ENCODE results near the gene ANKRD40.

Gene ANKRD40

GRCh38 chr17:50707289-50708049 lies at the start of gene ANKRD40:
ANKRD40 (minus strand) TSS chr17:50707914; CDS start chr17:50707654, 260 bp downstream.
- Histone ChIP-seq H3K27ac (ENCODE audit: low read length) (peak within 1 kb of the TSS; percentile 85), H4K20me1 (ENCODE audit: insufficient read depth, low read length) (no peaks in the 10 kb centered on the region), H3F3A (ENCODE audit: insufficient read depth, low read length) (peaks cover 22% of the 10 kb centered on the region), H3K27me3 (replicated peaks; ENCODE audit: insufficient read depth, low read length) (no peaks in the 10 kb centered on the region), H2AFZ (ENCODE audit: low read length) (peak within 1 kb of the TSS; percentile 74), H3K9me3 (replicated peaks; ENCODE audit: insufficient read depth, low read length) (no peaks in the 10 kb centered on the region), H3K9ac (ENCODE audit: low read length) (peak within 1 kb of the TSS; percentile 86), H3K36me3 (replicated peaks; ENCODE audit: insufficient read depth, low read length) (0 out of 2 replicates have a peak, but pooled peaks cover 3% of the 10 kb centered on the region), H3K4me2 (ENCODE audit: low read depth, low read length) (peak within 1 kb of the TSS; percentile 84), H3K9me2 (replicated peaks; ENCODE audit: insufficient read depth, low read length) (no peaks in the 10 kb centered on the region), H3K4me3 (ENCODE audit: low read length) (peak within 1 kb of the TSS; percentile 92), H3K4me1 (ENCODE audit: low read length) (peaks cover 19% of the 10 kb centered on the region), H3K79me2 (ENCODE audit: low read length) (peaks cover 65% of the 10 kb centered on the region)
- peak; percentile 90 for DNase-seq
- no peak for TF ChIP-seq EZH2phosphoT487 (IDR thresholded peaks at IDR 0.05; ENCODE audit: low read length)
- no peak for TF ChIP-seq CTCF (IDR thresholded peaks at IDR 0.05; ENCODE audit: low read length)
- no peak for TF ChIP-seq EZH2 (optimal IDR thresholded peaks at IDR 0.05; ENCODE audit: low read depth, low read length)

GRCh38 chr17:50754521-50754920 lies 46.8 kb upstream of the ANKRD40 start:
- Histone ChIP-seq H3K36me3 (replicated peaks; ENCODE audit: insufficient read depth, low read length) (peaks cover 12% of the 10 kb centered on the region), H4K20me1 (ENCODE audit: insufficient read depth, low read length) (no peaks in the 10 kb centered on the region; the same call in 1 of the 2 replicates)

GRCh38 chr17:50749245-50749644 lies 41.5 kb upstream of the ANKRD40 start:
- Histone ChIP-seq H3K4me2 (ENCODE audit: low read depth, low read length) (no peak overlapping the region), H3K27ac (ENCODE audit: low read length) (no peak overlapping the region), H3K36me3 (replicated peaks; ENCODE audit: insufficient read depth, low read length) (peaks cover 27% of the 10 kb centered on the region), H3K4me1 (ENCODE audit: low read length) (no peaks in the 10 kb centered on the region), H3K4me3 (ENCODE audit: low read length) (no peak overlapping the region), H3F3A (ENCODE audit: insufficient read depth, low read length) (0 out of 2 replicates have a peak, but pooled peaks cover 4% of the 10 kb centered on the region), H3K9ac (ENCODE audit: low read length) (no peak overlapping the region), H3K9me3 (replicated peaks; ENCODE audit: insufficient read depth, low read length) (no peaks in the 10 kb centered on the region), H3K79me2 (ENCODE audit: low read length) (peaks cover 23% of the 10 kb centered on the region), H2AFZ (ENCODE audit: low read length) (no peak overlapping the region), H4K20me1 (ENCODE audit: insufficient read depth, low read length) (no peaks in the 10 kb centered on the region; the same call in 1 of the 2 replicates), H3K27me3 (replicated peaks; ENCODE audit: insufficient read depth, low read length) (no peaks in the 10 kb centered on the region), H3K9me2 (replicated peaks; ENCODE audit: insufficient read depth, low read length) (no peaks in the 10 kb centered on the region)
- no peak for TF ChIP-seq EZH2phosphoT487 (IDR thresholded peaks at IDR 0.05; ENCODE audit: low read length)
- TF ChIP-seq CTCF (IDR thresholded peaks at IDR 0.05; ENCODE audit: low read length), result no peak
- no peak for TF ChIP-seq EZH2 (optimal IDR thresholded peaks at IDR 0.05; ENCODE audit: low read depth, low read length)
- no peak for DNase-seq

More at GRCh38 chr17:50754521-50754920, 46.8 kb upstream of the ANKRD40 start:
- Histone ChIP-seq H3K9me3 (replicated peaks; ENCODE audit: insufficient read depth, low read length) (no peaks in the 10 kb centered on the region), H3K4me3 (ENCODE audit: low read length) (no peak overlapping the region), H3K27ac (ENCODE audit: low read length) (no peak overlapping the region), H3K79me2 (ENCODE audit: low read length) (no peaks in the 10 kb centered on the region), H3K9me2 (replicated peaks; ENCODE audit: insufficient read depth, low read length) (no peaks in the 10 kb centered on the region), H3F3A (ENCODE audit: insufficient read depth, low read length) (0 out of 2 replicates have a peak, but pooled peaks cover 3% of the 10 kb centered on the region), H3K27me3 (replicated peaks; ENCODE audit: insufficient read depth, low read length) (no peaks in the 10 kb centered on the region), H2AFZ (ENCODE audit: low read length) (no peak overlapping the region), H3K9ac (ENCODE audit: low read length) (no peak overlapping the region), H3K4me1 (ENCODE audit: low read length) (no peaks in the 10 kb centered on the region), H3K4me2 (ENCODE audit: low read depth, low read length) (no peak overlapping the region)
- TF ChIP-seq CTCF (IDR thresholded peaks at IDR 0.05; ENCODE audit: low read length) (no peak), EZH2phosphoT487 (IDR thresholded peaks at IDR 0.05; ENCODE audit: low read length) (no peak), EZH2 (optimal IDR thresholded peaks at IDR 0.05; ENCODE audit: low read depth, low read length) (no peak)
- DNase-seq, result no peak

All from MM.1S (cell line).